Panc1 (cell line): ENCODE data around the gene DNTT. TPM values are rescaled to one million over a fixed set of nuclear protein-coding genes. Genes with fewer than 3 reads are reported as not detected.

Experiments used
- ATAC-seq: fragments of 200-7000 bp; cut with Tn5 transposase; 2 replicates; pipeline ENCODE4 v1.9.1; 2020; ENCODE audit warnings: mild to moderate bottlenecking, moderate library complexity
- BruUV-seq: library from RNA; stranded (reverse); fragments of 400-500 nt; replicated peaks from 2 replicates; lab custom pipeline; 2021; lab: Mats Ljungman, UMichigan
- CTCF ChIA-PET: fragments of 300-600 bp; sonication (Branson Sonifier 250); formaldehyde crosslinking; loops from one replicate; lab custom pipeline; 2022; ENCODE audit warnings: antibody characterized with exemption; lab: Charles Lee
- POLR2A ChIA-PET: fragments of 300-600 bp; sonication (Branson Sonifier 250); formaldehyde crosslinking; loops from one replicate; lab custom pipeline; 2022; ENCODE audit warnings: antibody characterized with exemption; lab: Charles Lee
- DNase-seq: peaks from one replicate; pipeline ENCODE4 v3.0.0-alpha.2; 2010; ENCODE audit warnings: low read depth, low spot score
- H3K27ac ChIP-seq: 2 replicates; pipeline ENCODE4 v1.5.1; 2011; ENCODE audit warnings: mild to moderate bottlenecking, low read length, inconsistent platforms
- H3K27me3 ChIP-seq: fragments of 200-500 bp; sonication (Bioruptor generic); 2 replicates; pipeline ENCODE4 v1.6.0; 2014; ENCODE audit warnings: low read length, inconsistent platforms; ENCODE audit not compliant: control insufficient read depth, insufficient read depth
- H3K36me3 ChIP-seq: fragments of 200-500 bp; sonication (Bioruptor generic); 2 replicates; pipeline ENCODE4 v1.5.1; 2014; ENCODE audit warnings: inconsistent platforms, mild to moderate bottlenecking, low read length, moderate library complexity; ENCODE audit not compliant: control insufficient read depth, insufficient read depth
- H3K4me1 ChIP-seq: 2 replicates; pipeline ENCODE4 v1.5.1; 2011; ENCODE audit warnings: inconsistent platforms, mild to moderate bottlenecking, low read length, moderate library complexity; ENCODE audit not compliant: control insufficient read depth, insufficient read depth
- H3K4me3 ChIP-seq, 2 experiments: 2 replicates each; pipeline ENCODE4 v1.5.1; 2011 to 2012; ENCODE audit warnings: low read depth in 2 of 2, low read length in 2 of 2, mild to moderate bottlenecking in 2 of 2, inconsistent platforms in 1 of 2, moderate library complexity in 1 of 2
- H3K9me3 ChIP-seq: fragments of 200-500 bp; sonication (Bioruptor generic); 2 replicates; pipeline ENCODE4 v1.5.1; 2014; ENCODE audit warnings: low read depth, mild to moderate bottlenecking, inconsistent platforms, low read length, moderate library complexity; ENCODE audit not compliant: control insufficient read depth, insufficient read depth
- CTCF ChIP-seq: fragments of 450-650 bp; IDR thresholded peaks from 2 replicates; pipeline ENCODE4 v1.5.1; 2017; ENCODE audit warnings: mild to moderate bottlenecking
- POLR2AphosphoS5 ChIP-seq: IDR thresholded peaks from 2 replicates; pipeline ENCODE4 v1.6.1; 2012; ENCODE audit warnings: mild to moderate bottlenecking, low read depth, low read length, moderate library complexity
- REST ChIP-seq, 2 experiments: IDR thresholded peaks; 2 replicates each; pipeline ENCODE4 v1.6.1; 2011 to 2012; ENCODE audit warnings: low read depth in 2 of 2, control low read depth in 1 of 2, low read length in 1 of 2, mild to moderate bottlenecking in 1 of 2, moderate library complexity in 1 of 2; ENCODE audit not compliant: insufficient read depth in 1 of 2
- SIN3A ChIP-seq: IDR thresholded peaks from 2 replicates; pipeline ENCODE4 v1.6.1; 2012; ENCODE audit warnings: low read depth, mild to moderate bottlenecking, low read length, moderate library complexity, borderline replicate concordance; ENCODE audit not compliant: insufficient read depth
- TCF7L2 ChIP-seq: IDR thresholded peaks from 2 replicates; pipeline ENCODE4 v1.6.1; 2011; ENCODE audit warnings: mild to moderate bottlenecking, low read depth, low read length, inconsistent platforms
- in situ Hi-C: cut with HindIII; loops from 2 replicates; pipeline ENCODE4 v1.10.0; 2016; ENCODE audit warnings: low sequenced_read_pairs, low pct_unique_long_range_greater_than_20kb
- intact Hi-C: fragments of 100-400 bp; cut with micrococcal nuclease; formaldehyde crosslinking; loops from one replicate; pipeline ENCODE4 v1.10.0; 2022; ENCODE audit not compliant: unreplicated experiment
- total RNA-seq: library from RNA; stranded (reverse); gene quantifications from one replicate; pipeline ENCODE4 v1.2.1, GENCODE V29; 2021; ENCODE audit not compliant: unreplicated experiment

The DNTT gene
- total RNA-seq, 1 experiment from 2014 or later = not detected

- Histone ChIP-seq H3K27me3 (peaks cover 5% of the 10 kb centered on the region; the same call in 1 of the 2 replicates), H3K9me3 (no peaks in the 10 kb centered on the region), H3K4me3 (no peak overlapping the region), H3K36me3 (no peaks in the 10 kb centered on the region), H3K27ac (no peak overlapping the region), H3K4me1 (no peaks in the 10 kb centered on the region)
- TF ChIP-seq CTCF (no peak), TCF7L2 (no peak), REST (IDR thresholded peaks at IDR 0.05; ENCODE audit: insufficient read depth in 1 of 2, low read depth in 2 of 2, low read length in 1 of 2) (no peak), SIN3A (no peak), POLR2AphosphoS5 (no peak)
- no peak for ATAC-seq
- in situ Hi-C loops = no loop called here
- intact Hi-C loops = no loop called here
- ChIA-PET CTCF (no interaction called here), POLR2A (no interaction called here)
- no TSS peak for BruUV-seq
- DNase-seq = no peak
These were observed 20.9 kb upstream of the DNTT start for GRCh38 chr10:96283351-96283750.

GRCh38 chr10:96283756-96284155 is 20.5 kb upstream of the DNTT start:
- no peaks in the 10 kb centered on the region for H3K9me3 ChIP-seq
- ChIA-PET CTCF (interaction anchor here (0.6 kb wide), 1 partner anchor 33 kb away, joined by 3 read pairs; no protein-coding TSS in a partner anchor), POLR2A (interaction anchor here (0.6 kb wide), 1 partner anchor 1074 kb away, joined by 5 read pairs; no protein-coding TSS in a partner anchor)
- H3K4me1 ChIP-seq = no peaks in the 10 kb centered on the region
- BruUV-seq = no TSS peak
- peaks cover 5% of the 10 kb centered on the region; the same call in 1 of the 2 replicates for H3K27me3 ChIP-seq
- in situ Hi-C loops = no loop called here
- no peak for DNase-seq
- no peak overlapping the region for H3K27ac ChIP-seq
- H3K36me3 ChIP-seq = no peaks in the 10 kb centered on the region
- no peak for ATAC-seq
- intact Hi-C loops = no loop called here
- no peak overlapping the region for H3K4me3 ChIP-seq
- TF ChIP-seq TCF7L2 = no peak
- no peak for TF ChIP-seq POLR2AphosphoS5
- TF ChIP-seq REST (IDR thresholded peaks at IDR 0.05; ENCODE audit: insufficient read depth in 1 of 2, low read depth in 2 of 2, low read length in 1 of 2) = no peak
- TF ChIP-seq CTCF = no peak
- TF ChIP-seq SIN3A = no peak
